WTC11 (cell line): ENCODE measurements around the gene SHF. TPM values are rescaled to one million over a fixed set of nuclear protein-coding genes. Genes with fewer than 3 reads are reported as not detected.

ENCODE experiments used
- ATAC-seq: fragments of 200-7000 bp; cut with Tn5 transposase; 2 replicates; pipeline ENCODE4 v1.10.0; 2021; ENCODE audit warnings: mild to moderate bottlenecking, moderate library complexity
- CTCF ChIA-PET: fragments of 300-600 bp; sonication (Branson Sonifier 250); formaldehyde crosslinking; loops from one replicate; lab custom pipeline; 2021; ENCODE audit warnings: antibody characterized with exemption; lab: Charles Lee
- POLR2A ChIA-PET: fragments of 350-600 bp; sonication (Branson Sonifier 250); formaldehyde crosslinking; loops from one replicate; lab custom pipeline; 2021; ENCODE audit warnings: antibody characterized with exemption; lab: Charles Lee
- DNase-seq: peaks from one replicate; pipeline ENCODE4 v3.0.0; 2021; ENCODE audit warnings: low spot score
- H3K27ac Mint-ChIP-seq: 2 replicates; pipeline ENCODE4 v1.8.0; 2021; ENCODE audit warnings: mixed read lengths
- H3K27me3 Mint-ChIP-seq: 2 replicates; pipeline ENCODE4 v1.8.0; 2021; ENCODE audit warnings: low read depth, mild to moderate bottlenecking, moderate library complexity, mixed read lengths
- H3K36me3 Mint-ChIP-seq: 2 replicates; pipeline ENCODE4 v1.8.0; 2021; ENCODE audit warnings: mixed read lengths
- H3K4me1 Mint-ChIP-seq: 2 replicates; pipeline ENCODE4 v1.8.0; 2022; ENCODE audit warnings: mixed read lengths
- H3K4me3 Mint-ChIP-seq: 2 replicates; pipeline ENCODE4 v1.8.0; 2021; ENCODE audit warnings: mild to moderate bottlenecking, moderate library complexity, mixed read lengths
- H3K9me3 Mint-ChIP-seq: 2 replicates; pipeline ENCODE4 v1.8.0; 2021; ENCODE audit warnings: mixed read lengths
- AR ChIP-seq: fragments of 250-450 bp; sonication (Bioruptor Pico); IDR thresholded peaks from 2 replicates; pipeline ENCODE4 v1.9.0; 2021; ENCODE audit warnings: mild to moderate bottlenecking
- ELF4 ChIP-seq: sonication (generic); formaldehyde crosslinking; IDR thresholded peaks from 2 replicates; pipeline ENCODE4 v1.8.1; 2022; ENCODE audit warnings: low read depth, mild to moderate bottlenecking, moderate library complexity, missing genetic modification reagents
- FOXK1 ChIP-seq: sonication (generic); formaldehyde crosslinking; IDR thresholded peaks from 2 replicates; pipeline ENCODE4 v1.8.0; 2022; ENCODE audit warnings: mild to moderate bottlenecking, moderate library complexity, missing genetic modification reagents
- GABPB1 ChIP-seq: sonication (generic); formaldehyde crosslinking; IDR thresholded peaks from 2 replicates; pipeline ENCODE4 v1.8.1; 2023; ENCODE audit warnings: mild to moderate bottlenecking, missing genetic modification reagents
- MLX ChIP-seq: sonication (generic); formaldehyde crosslinking; IDR thresholded peaks from 2 replicates; pipeline ENCODE4 v1.8.1; 2023; ENCODE audit warnings: mild to moderate bottlenecking, missing genetic modification reagents, moderate library complexity
- NFATC4 ChIP-seq: fragments of 250-450 bp; sonication (Bioruptor Pico); IDR thresholded peaks from 2 replicates; pipeline ENCODE4 v1.9.0; 2021; ENCODE audit warnings: mild to moderate bottlenecking
- NR1H2 ChIP-seq: sonication (generic); formaldehyde crosslinking; IDR thresholded peaks from 2 replicates; pipeline ENCODE4 v1.9.0; 2021; ENCODE audit warnings: mild to moderate bottlenecking, moderate library complexity, missing genetic modification reagents
- PRRX2 ChIP-seq: fragments of 250-450 bp; sonication (Bioruptor Pico); IDR thresholded peaks from 2 replicates; pipeline ENCODE4 v1.8.0; 2021; ENCODE audit warnings: mild to moderate bottlenecking
- STAT6 ChIP-seq: sonication (generic); formaldehyde crosslinking; conservative IDR thresholded peaks from 2 replicates; pipeline ENCODE4 v1.8.1; 2023; ENCODE audit warnings: mild to moderate bottlenecking, low read depth, missing genetic modification reagents, moderate library complexity
- TEAD4 ChIP-seq: sonication (generic); formaldehyde crosslinking; IDR thresholded peaks from 2 replicates; pipeline ENCODE4 v1.8.0; 2022; ENCODE audit warnings: mild to moderate bottlenecking, missing genetic modification reagents
- TP53 ChIP-seq: sonication (generic); formaldehyde crosslinking; IDR thresholded peaks from 2 replicates; pipeline ENCODE4 v1.8.1; 2023; ENCODE audit warnings: mild to moderate bottlenecking, missing genetic modification reagents
- ZNF121 ChIP-seq: sonication (generic); formaldehyde crosslinking; IDR thresholded peaks from 2 replicates; pipeline ENCODE4 v1.8.0; 2023; ENCODE audit warnings: missing genetic modification reagents
- ZNF232 ChIP-seq: sonication (generic); formaldehyde crosslinking; IDR thresholded peaks from 2 replicates; pipeline ENCODE4 v1.8.0; 2022; ENCODE audit warnings: mild to moderate bottlenecking, missing genetic modification reagents
- ZNF423 ChIP-seq: fragments of 250-450 bp; sonication (Bioruptor Pico); IDR thresholded peaks from 2 replicates; pipeline ENCODE4 v2.1.2; 2022; ENCODE audit warnings: mild to moderate bottlenecking, moderate library complexity
- total RNA-seq: library from RNA; stranded (reverse); gene quantifications from 3 replicates; pipeline ENCODE4 v1.2.3, GENCODE V29; 2021
- TF ChIP-seq, protein P1 (sequence below): sonication (generic); formaldehyde crosslinking; IDR thresholded peaks from 2 replicates; pipeline ENCODE4 v1.8.1; 2023; ENCODE audit warnings: mild to moderate bottlenecking, missing genetic modification reagents
- TF ChIP-seq, protein P2 (sequence below): sonication (generic); formaldehyde crosslinking; IDR thresholded peaks from 2 replicates; pipeline ENCODE4 v1.8.0; 2023; ENCODE audit warnings: missing genetic modification reagents

The SHF gene
- total RNA-seq, 1 experiment from 2014 or later, result 30.6 TPM

- no peaks in the 10 kb centered on the region for H3K36me3 Mint-ChIP-seq
- POLR2A ChIA-PET, result no interaction called here
- H3K4me1 Mint-ChIP-seq, result peaks cover 3% of the 10 kb centered on the region; the same call in 1 of the 2 replicates
- H3K4me3 Mint-ChIP-seq, result no peak overlapping the region
- DNase-seq (no peak), ATAC-seq (no peak)
- no peak overlapping the region for H3K27ac Mint-ChIP-seq
- H3K27me3 Mint-ChIP-seq, result peaks cover 3% of the 10 kb centered on the region
- CTCF ChIA-PET, result interaction anchor here (0.7 kb wide), 1 partner anchor 37 kb away, joined by 4 read pairs; no protein-coding TSS in a partner anchor
- no peaks in the 10 kb centered on the region for H3K9me3 Mint-ChIP-seq
- TF ChIP-seq ELF4 (CRISPR knock-in tag) (no peak), TEAD4 (no peak), ZNF423 (CRISPR knock-in tag) (no peak), TP53 (CRISPR knock-in tag) (no peak), PRRX2 (no peak), NR1H2 (CRISPR knock-in tag) (no peak), ZNF232 (no peak), STAT6 (no peak), GABPB1 (CRISPR knock-in tag) (no peak), MLX (CRISPR knock-in tag) (no peak)
- TF ChIP-seq, protein P1, sequence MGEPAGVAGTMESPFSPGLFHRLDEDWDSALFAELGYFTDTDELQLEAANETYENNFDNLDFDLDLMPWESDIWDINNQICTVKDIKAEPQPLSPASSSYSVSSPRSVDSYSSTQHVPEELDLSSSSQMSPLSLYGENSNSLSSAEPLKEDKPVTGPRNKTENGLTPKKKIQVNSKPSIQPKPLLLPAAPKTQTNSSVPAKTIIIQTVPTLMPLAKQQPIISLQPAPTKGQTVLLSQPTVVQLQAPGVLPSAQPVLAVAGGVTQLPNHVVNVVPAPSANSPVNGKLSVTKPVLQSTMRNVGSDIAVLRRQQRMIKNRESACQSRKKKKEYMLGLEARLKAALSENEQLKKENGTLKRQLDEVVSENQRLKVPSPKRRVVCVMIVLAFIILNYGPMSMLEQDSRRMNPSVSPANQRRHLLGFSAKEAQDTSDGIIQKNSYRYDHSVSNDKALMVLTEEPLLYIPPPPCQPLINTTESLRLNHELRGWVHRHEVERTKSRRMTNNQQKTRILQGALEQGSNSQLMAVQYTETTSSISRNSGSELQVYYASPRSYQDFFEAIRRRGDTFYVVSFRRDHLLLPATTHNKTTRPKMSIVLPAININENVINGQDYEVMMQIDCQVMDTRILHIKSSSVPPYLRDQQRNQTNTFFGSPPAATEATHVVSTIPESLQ (CRISPR knock-in tag), result no peak
Observed at GRCh38 chr15:45151998-45152828, 35.6 kb downstream of the SHF start.

GRCh38 chr15:45150997-45151396 is 36.8 kb downstream of the SHF start:
- CTCF ChIA-PET, result interaction anchor here (2.1 to 3.8 kb wide), 2 partner anchors 12 to 33 kb away, joined by 10 to 16 read pairs; no protein-coding TSS in a partner anchor
- Mint-ChIP-seq H3K36me3 (no peaks in the 10 kb centered on the region), H3K4me1 (peaks cover 3% of the 10 kb centered on the region; the same call in 1 of the 2 replicates), H3K9me3 (no peaks in the 10 kb centered on the region), H3K4me3 (no peak overlapping the region), H3K27me3 (peaks cover 8% of the 10 kb centered on the region), H3K27ac (no peak overlapping the region)
- DNase-seq (no peak), ATAC-seq (no peak)
- POLR2A ChIA-PET, result no interaction called here
- TF ChIP-seq FOXK1 (CRISPR knock-in tag), result no peak
- TF ChIP-seq, protein P2, sequence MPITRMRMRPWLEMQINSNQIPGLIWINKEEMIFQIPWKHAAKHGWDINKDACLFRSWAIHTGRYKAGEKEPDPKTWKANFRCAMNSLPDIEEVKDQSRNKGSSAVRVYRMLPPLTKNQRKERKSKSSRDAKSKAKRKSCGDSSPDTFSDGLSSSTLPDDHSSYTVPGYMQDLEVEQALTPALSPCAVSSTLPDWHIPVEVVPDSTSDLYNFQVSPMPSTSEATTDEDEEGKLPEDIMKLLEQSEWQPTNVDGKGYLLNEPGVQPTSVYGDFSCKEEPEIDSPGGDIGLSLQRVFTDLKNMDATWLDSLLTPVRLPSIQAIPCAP (CRISPR knock-in tag), result no peak
- no peak for TF ChIP-seq ZNF121
- no peak for TF ChIP-seq GABPB1 (CRISPR knock-in tag)
- no peak for TF ChIP-seq AR
- no peak for TF ChIP-seq NFATC4 (CRISPR knock-in tag)
